Hematopoietic multipotent progenitor cell treated with erythropoietin and hydrocortisone succinate and interleukin-3 and kit ligand, for 17 days (in vitro differentiated cells): Measurements from ENCODE around the gene TES.
A peak's percentile ranks its signal among the peaks of the same experiment; 100 is the strongest.

Experiments
- DNase-seq: peaks from one replicate; pipeline ENCODE4 v3.0.0-alpha.2; 2015; ENCODE audit warnings: low spot score

TES gene

DNA sequence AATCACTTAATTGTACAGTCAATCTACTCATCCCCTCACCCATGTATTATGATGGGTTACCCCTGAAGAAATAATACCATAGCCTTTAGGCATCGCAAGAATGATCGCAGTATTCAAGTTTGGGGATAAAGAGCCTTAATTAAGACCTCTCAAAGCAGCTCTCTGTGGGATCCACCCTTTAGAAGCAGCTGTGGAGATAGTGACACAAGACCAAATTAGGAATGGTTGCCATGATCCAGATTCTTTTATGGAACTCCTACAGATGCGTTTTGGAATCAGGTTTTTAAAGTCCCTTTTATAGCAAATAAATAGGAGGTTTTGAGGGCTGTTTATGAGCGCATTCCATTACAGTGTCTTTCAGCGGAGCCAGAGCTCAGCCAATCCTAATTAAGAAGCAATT, 12.2 kb downstream of the TES start:
- DNase-seq = no peak

DNA sequence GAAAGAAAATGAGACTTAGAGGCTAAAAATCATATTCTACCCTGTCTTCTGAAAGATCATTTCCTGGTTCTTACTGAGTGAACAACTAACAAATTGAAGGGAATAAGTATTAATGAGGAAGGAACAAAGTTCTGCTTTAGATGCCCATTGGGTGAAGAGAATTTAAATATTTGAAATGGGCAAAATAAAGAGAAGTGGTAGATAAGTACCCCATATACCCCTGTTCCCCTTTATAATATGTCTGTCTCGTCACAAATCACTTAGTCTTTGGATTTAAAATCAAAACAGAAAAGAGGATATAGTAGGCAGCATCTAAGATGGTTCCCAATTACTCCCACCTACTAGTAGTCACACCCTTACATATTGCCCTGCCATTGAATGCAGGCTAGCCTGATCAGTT, 13.2 kb downstream of the TES start:
- no peak for DNase-seq

DNA sequence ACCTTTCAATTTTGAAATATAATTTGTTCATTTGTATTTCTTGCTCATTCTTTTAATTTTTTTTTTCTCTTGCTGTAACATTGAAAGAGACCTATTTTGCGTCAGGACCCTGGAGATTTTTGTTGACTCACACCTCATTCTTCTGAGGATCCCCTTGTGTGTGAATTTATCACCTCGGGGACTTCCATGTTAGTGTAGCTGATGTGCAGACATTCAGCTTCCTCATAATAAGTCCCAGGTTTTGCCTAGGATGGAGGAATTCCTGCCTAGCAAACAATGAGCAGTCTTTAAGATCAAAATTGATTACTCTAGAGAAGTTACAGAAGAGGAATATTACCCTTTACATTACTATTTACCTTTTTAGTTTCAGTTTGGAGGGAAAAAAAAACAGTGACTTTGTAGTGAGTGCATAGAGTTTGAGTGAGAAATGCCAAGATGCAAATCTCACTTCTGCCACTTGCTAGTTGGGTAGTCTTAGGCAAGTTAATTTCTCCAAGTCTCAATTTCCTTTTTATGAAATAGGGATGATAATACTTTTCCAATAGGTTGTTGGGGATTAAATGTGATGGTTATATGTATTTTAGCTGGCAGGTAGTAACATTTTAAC, 14.3 kb downstream of the TES start:
- no peak for DNase-seq

DNA sequence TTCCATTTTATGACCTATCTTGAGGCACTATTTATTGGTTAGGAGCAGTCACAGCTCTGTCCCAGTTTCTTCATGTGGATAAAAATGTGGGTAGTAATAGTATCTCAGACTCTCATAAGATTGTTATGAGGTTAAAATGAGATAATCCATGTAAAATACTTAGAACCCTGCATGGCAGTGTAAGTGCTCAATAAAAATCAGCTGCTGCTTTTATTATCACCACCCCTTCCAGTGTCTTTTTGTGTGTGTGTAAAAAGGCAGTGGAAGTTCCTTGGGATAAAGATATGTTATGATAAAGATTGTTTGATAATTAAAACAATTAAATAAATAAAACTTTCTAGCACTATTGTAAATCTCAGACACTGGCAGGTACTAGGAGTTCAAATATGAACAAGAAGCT, 15.5 kb downstream of the TES start:
- no peak for DNase-seq

DNA sequence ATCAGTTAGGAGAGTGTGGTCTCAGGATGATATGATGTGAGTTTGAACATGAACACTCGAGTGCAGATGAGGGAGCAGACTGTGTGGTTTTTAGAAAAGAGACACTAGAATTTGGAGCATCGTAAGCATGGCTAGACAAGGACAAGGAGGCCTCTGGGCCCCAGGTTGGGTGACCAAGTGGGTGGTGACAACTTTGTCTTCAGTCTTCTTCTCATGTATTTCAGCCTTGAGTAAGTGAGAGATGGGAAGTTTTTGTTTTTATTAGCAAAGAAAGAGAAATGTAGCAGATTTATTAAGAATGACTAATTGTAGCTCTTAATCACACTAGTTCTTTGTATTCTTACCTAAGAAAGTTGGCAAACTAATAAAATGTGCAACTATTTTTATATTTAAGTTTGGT, 16.3 kb downstream of the TES start:
- no peak for DNase-seq

DNA sequence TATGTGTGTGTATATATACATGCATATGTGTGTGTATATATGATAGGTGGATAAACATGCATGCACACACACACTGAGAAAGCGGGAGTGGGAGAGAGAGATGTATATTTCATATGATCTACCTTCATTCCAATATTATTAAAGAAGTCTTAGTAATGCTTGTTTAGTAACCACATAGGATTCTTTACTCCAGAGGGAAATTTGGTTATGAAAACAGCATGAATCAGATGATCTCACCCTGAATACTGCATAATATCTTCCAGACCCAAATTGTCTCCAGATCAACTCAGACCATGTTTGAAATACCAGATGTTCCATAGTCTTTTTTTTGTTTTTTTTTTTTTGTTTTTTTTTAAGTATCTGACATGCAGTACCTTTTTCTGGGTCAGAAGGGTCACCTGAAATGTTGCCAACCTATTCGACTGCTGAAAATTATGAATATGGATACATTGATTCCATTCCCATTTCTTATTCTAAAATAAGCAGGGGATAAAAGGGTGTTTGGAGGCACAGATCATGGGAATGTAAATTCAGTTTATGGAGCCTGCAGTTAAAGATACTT, 17.4 kb downstream of the TES start:
- DNase-seq = no peak

DNA sequence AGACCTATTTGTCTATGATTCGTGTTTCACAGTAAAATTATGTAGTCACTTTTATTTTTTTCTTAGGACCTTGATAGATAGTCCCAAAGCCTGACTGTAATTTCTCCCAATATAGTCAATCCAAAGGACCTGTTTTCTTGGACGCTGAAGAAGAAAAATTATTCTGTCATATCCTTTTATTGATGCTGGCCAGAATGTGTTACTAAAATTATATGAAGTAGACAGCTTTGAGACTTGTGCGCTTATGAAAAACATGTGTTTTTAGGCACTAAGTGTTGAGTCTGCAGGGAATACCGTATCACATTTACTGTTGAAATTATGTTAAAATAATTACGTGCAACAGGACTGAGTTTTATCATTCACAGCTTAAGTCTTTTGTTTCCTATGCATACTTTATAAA, 17.9 kb downstream of the TES start:
- DNase-seq = no peak

DNA sequence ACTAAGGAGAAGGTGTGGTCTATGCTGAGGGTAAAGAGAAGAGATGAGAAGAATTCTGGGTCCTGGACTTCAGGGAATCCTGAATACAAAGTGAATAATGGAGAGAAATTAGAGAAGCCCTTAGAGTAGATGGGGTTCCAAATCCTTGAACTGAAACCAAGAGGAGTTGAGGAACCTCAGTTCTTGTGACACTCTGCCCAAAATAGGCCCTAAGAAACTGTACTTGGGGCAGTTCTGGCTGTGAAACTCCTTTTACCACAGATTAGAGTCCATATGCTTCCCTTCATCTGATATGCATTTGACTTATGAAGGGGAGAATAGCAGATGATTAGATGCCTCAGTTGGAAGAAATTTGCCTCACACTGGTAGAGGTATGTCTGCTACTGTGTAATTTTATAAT, 19.0 kb downstream of the TES start:
- no peak for DNase-seq

DNA sequence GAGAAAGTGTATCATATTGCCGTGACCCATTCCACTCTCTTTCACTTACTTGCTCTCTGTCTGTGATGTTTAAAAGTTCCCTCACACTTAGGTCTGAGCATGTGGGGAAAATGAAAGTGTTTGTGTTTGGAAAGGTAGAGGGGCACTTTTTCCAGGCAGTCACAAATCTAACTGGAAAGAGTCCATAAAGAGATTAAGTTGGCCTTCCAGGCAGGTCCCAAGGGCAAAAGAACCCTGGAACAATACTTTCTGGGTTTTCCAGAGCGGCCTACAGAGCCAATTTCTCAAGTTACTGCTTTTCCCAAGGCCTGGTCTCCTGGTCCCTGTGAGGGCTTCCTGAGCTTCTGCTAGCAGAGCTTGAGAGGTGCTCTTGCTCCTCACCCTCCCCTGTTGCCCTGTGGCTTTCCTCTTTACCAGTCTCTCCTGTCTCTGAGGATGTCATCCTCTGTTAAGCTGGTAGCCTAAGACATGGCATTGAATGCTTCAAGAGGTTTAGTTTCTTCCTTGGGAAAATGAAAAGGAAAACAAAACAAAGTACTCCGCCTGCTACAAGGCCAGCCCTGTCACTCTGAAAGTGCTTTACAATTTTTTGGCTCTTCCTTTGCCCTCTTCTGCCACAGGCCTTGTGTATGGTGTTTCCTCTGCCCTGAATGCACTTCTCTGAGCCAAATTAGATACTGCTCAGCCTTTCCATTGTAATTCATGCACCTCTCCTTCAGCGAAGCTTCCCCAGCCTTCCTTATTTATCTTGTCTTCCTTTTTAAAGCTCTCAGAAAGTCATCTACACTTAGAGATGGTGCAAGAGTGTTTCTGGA, 20.1 kb downstream of the TES start:
- DNase-seq = no peak

DNA sequence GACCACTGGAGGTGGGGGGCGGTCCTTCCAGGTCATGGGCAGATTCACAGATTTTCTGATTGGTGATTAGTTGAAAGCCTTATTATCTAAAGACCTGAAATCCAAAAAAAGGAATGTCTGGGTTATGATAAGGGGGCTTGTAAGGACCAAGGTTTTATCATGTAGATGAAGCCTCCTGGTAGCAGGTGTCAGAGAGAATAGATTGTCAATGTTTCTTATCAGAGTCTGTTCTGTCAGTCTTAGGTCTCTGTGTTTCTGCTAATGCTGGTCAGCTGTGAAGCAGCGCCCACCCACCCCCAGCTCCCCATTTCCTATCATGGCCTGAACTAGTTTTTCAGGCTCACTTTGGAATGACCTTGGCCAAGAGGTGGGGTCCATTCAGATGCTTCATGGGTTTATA, 21.2 kb downstream of the TES start:
- no peak for DNase-seq

DNA sequence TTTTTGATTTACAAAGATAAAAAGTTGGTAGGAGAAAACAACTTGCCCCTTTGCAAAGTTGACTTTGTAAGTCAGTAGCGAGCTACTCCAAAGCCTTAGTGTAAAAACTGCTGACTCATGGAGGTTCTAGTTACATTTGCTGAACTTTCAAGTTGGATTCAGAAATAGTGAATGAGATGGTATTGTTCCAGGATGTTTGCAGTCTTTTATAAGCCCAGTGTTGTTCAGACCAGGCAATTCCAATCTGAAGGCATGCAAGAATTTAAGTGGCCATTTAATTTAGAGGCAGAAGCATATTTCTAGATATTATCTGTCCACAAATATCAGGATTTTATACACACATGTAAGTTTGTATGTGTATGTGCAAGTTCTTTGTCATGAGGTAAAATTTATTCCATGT, 21.6 kb downstream of the TES start:
- DNase-seq = no peak

DNA sequence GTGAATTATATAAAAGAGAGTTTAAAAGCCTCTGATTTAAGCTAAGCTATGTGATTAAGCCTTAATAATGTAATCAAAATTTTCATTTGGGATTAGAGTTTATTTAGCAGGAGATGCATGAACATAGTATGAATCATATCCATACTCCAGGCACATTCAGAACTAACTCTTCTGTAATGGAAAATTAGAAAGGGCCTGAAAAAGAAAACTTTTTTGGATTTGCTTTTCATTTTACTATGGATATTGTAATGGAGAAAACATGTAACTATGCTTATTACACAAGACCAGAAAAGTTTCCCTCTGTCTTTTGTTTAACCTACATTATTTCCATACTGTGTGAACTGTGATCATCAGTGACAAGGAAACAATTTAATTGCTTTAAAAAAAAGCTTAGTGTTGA, 22.0 kb downstream of the TES start:
- DNase-seq = no peak

DNA sequence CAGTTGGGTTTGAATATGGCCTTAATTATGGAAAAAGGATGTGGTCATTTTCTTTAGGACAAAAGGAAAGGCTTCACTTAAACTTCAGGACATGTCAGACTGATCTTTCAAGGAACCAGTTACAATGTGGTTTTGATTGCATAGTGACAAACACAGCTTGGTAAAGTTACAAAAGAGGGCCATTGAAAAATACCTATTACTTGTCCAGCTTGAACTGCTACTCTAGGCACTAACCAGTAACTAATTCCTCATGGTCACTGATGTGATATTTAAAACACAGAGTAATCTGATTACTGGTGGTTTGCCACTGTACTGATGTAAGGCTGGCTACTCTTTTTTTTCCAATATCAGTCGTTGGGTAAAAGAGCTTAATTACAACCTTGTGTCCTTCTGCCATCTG, 22.6 kb downstream of the TES start:
- no peak for DNase-seq

DNA sequence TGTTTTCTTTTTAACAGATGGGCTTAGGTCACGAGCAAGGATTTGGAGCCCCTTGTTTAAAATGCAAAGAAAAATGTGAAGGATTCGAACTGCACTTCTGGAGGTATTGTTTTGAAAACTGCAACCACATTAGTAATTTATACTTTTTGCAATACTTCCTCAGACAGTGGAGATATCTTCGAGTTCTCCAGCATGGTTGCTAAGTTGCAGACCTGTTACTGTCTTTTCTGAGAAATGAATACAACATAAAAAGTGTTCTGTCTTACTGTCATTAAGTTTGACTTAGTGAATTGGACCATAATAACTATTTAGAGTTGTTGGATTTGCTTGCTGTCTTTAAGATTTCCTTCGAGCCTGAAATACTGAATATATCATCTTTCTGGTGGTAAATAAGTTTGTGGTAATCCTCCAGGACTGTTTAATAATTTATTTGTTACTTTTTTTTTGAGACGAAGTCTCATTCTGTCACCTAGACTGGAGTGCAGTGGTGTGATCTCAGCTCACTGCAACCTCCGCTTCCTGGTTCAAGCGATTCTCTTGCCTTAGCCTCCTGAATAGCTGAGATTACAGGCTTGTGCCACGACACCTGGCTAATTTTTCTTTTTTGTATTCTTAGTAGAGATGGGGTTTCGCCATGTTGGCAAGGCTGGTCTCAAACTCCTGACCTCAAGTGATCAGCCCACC, 24.3 kb downstream of the TES start:
- DNase-seq = no peak

DNA sequence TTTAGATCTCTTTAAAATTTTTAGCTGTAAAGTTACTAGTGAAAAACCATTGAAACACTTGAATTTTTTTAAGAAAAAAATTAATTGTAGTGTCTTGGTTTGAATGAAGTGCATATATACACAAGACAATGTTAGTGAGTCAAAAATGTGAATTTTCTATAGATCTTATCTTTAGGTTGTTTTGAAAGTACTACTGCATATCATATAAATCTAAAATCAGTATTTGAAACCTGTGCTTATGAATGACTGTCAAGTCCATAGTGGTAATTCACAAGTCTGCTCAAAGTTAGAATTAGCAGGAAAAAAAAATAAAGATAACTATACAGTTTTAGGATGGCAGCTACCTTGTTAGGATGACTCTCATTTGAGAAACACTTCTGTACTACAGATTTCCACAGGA, 25.0 kb downstream of the TES start:
- no peak for DNase-seq

DNA sequence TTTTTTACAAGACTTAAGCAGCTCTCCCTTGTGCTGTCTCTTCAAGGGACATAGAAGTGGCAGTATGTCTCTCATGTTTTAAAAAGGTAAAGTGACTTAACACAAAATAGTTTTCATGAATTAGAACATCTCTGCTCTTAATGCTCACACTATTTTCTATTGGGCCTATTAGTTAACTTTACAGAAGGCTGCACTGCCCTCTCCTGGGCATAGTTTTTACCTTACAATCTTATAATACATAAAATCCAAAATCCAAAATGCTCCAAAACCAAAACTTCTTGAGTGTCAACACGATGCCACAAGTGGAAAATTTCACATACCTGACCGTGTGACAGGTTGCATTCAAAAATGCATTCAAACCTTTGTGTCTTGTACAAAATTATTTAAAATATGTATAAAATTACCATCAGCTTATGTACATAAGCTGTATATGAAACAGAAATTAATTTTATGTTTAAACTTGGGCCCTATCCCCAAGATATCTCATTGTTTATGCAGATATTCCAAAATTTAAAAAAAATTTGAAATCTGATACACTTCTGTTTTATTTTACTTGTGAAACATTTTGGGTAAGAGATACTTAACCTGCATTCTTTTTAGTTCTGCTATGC, 25.8 kb downstream of the TES start:
- DNase-seq = peak; percentile 11

DNA sequence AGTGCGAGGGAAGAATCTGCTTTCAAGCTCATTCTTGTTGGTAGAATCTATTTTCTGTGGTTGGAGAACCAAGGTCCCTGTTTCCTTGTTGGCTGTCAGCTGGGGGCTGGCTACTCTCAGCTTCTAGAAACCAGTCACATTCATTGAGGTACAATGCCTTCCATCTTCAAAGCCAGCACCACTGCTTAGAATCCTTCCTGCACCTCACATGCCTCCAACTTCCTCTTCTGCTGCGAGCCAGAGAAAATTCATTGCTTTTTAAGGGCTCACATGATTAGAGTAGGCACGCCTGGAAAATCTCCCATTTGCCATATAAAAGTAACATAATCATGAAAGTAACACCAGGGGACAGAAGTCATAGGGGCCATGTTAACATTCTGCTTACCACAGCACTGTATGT, 28.7 kb downstream of the TES start:
- no peak for DNase-seq

DNA sequence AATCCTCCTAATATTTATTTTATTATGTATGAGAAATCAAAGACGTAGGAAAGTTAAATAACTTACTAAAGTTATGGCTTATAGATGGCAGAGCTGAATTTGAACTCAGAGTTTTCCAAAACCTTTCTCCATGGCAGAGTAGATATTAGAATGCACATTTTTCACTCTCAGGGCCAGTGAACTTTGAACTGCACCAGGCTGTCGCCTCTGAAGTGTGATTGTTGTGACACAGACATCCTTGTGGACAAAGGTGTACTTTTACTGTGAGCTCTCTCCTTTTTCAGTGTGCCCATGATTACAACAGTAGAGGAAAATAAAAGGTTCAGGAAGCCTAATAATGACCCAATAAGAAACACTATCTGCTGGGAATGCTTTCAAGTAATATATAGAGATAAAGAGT, 29.1 kb downstream of the TES start:
- DNase-seq = no peak

DNA sequence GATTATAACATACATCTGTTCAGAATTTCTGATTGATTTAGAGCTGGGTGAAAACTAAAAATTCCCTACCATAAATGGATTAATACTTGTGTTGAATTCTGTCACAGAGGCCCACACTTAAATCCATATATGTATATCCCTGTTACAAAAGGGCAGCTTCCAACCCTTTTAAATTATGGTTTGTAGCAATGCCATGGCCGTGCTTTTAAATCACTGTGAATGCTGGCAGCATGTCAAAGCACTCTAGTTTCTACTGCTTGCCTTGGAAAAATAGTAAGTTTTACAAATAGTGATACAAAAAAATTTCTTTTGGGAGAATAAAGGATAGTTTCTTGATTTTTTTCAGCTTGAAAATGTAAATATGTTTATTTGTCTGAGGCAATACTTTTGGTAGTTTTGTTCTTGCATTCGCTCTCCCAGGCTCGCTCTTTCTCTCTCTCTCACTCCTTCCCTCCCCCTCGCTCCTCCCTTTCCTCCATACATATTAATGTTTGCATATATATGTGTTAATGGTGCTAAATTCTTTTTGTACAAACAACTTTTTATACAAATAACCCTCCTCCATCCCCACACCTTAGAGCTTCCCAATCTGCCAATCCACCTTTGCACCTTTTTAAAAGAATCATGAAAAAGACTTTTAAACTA, 29.8 kb downstream of the TES start:
- no peak for DNase-seq

DNA sequence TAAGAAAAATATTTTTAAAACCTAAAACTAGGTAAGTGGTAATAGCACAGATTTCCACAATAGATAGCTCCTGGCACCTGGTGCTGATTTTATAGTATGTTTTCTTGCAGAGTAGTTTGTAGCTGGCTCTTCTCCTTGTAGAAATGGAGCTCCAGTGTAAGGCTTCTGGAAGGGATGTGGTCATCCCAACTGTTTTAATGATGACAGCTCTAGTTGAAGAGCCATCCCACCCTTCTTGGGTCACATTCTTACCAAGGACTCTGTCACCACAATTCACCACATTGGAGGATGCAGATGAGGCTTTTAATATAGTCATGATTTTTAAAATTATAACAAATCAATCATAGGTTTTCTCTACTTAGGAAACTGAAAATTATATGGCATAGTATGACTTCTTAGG, 31.0 kb downstream of the TES start:
- DNase-seq = no peak

DNA sequence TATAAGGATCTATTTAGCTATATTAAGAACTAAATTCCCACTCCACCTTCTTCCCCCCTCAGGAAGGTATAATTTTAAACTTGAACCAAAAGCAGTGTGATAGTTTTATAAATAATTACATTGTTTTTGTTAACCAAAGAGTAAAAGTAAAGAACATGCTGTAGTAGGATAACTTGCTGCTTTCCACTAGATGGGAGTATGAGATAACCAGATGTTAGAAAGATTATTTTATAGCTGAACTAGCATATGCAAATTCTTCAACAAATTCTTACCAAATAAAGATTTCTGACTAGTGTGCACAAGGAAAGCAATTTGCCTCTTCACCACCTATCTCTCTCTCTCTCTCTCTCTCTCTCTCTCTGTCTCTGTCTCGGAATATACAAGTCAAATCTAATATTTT, 31.8 kb downstream of the TES start:
- no peak for DNase-seq

DNA sequence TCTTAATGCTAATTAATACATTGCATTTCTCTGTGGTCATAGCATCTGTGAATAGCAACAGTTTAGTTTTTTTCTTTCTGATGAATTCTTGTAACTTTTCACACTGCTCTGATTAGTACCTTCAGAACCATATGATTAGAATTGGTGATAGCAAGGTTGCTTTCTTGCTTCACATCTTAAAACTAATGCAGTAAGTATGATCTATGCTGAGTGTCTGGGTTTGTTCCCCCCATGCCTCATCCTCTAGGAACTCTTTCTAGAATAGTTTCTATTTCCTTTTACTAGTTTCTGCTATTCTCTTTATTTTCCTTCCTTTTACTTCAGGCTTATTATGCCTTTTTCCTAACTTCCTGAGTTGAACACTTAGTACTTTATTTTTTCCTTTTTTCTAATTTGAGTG, 32.4 kb downstream of the TES start:
- no peak for DNase-seq
